GM18867 (cell line): Measurements from ENCODE around the gene LSM14B.
A peak's percentile ranks its signal among the peaks of the same experiment; 100 is the strongest.

ENCODE experiments used
- ATAC-seq: cut with Tn5 transposase; IDR thresholded peaks from one replicate; pipeline ENCODE4 v1.9.1; 2021; ENCODE audit warnings: mild to moderate bottlenecking, moderate library complexity; ENCODE audit not compliant: unreplicated experiment

The LSM14B gene

DNA sequence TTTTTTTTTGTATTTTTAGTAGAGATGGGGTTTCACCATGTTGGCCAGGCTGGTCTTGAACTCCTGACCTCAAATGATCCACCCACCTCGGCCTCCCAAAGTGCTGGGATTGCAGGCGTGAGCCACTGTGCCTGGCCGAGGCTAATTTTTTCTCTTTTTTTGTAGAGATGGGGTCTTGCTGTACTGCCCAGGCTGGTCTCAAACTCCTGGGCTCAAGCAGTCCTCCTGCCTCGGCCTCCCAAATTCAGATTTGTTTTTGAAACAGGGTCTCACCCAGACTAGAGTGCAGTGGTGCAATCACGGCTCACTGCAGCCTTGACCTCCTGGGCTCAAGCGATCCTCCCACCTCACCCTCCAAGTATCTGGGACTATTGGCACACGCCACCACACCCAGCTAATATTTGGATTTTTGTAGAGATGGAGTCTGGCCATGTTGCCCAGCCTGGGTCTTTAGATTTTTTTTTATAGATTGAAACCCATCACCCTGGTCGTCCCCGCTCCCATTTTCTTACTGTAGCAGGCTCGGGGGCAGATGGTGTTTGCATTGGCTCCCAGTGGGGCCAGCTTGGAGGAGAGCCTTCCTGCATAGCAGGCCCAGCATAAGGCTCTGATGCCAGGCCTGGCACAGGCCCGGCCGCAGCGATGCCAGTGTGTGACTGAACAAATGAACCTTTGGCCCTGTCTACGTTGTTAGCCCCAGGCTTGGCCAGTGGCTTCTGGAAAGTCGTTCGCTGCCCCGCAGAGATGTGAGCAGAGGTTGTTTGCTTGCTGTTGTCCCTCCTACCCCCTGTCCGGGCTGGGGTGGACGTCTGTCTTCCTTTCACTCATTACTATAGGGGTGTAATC, 56.3 kb downstream of the LSM14B start:
- no peak for ATAC-seq

DNA sequence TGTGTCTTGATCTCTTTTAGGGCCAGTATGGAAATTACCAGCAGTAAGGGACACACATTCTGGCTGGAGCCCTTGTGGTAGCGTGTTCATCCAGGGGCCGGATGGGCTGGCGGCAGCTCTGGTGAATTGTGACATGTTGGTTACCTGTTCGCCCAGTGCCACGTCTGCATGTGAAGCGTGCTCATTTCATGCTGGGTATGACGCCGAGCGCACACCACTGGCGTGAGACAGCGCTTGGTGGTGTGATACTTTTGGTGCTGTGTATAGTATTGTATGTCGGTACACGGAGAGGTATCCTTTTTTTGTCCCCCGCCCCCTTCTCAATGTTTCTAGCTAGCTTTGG, 56.9 kb downstream of the LSM14B start:
- ATAC-seq: no peak

DNA sequence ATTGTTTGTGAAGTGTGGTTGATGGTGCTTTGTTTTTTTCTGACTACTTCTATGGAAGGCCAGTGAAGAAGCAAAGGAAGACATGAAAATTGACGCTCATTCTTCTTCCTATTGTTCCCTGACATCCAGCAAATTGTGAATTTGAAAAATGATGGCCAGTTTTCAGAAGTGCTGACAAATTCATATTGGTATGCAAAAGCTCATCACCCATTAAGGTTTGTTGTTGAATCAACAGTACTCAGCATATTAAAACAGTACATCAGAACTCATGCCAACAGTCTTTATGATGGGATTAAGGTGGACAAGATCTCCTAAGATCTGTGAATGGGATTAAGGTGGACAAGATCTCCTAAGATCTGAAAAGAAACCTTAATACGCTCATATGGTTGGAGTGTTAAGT, 59.5 kb downstream of the LSM14B start:
- no peak for ATAC-seq

DNA sequence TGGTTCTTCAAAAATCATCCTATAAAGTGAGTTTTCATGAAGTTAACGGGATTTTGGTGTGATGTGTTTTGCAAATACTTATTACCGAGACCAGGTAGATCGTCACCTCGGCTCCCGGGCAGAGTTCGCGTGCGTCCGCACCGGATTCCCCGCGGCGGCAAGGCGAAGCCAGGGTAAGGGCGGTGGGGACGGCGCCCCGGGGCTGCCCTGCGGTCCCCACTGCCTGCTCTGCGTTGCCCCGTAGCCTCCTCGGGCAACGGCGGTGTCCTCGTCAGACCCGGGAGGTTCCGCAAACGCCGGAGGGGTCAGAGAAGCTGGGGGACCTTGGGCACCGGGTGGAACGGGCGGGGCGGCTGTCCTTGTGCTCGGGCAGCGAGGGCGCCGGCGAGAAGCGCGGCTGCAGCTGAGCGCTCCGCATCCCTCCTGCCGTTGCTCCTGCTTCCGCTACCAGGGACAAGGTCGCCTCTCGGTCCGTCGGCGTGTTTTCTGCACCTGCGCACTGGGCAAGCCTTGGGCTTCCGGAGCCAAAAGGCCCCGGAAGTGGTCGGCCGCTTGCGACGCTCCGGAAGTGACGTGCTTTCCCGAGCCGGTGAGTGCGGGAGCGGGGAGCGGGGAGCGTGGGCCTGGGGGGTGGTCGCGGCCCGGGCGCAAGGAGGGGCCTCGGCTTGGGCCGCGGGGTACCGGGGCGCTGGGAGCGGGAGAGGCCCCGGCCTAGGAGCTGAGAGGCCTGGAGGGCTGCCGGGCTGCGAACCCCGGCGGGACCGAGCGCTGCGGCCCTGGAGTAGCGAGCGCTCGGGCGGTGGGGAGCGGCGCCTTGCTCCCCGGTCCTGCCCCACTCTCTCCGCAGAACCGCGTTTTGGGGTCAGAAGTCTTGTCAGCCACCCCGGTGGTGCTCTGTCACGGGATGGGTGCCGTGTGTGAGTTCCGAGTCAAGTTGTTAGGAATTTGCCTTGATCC, 60.5 kb downstream of the LSM14B start, which contains the start of gene MTG2:
TSS of gene MTG2 (plus strand) at position 560 of the 957 bp plus-strand sequence. CDS start 10,393 bp downstream, outside the sequence.
- peak; percentile 92 for ATAC-seq

DNA sequence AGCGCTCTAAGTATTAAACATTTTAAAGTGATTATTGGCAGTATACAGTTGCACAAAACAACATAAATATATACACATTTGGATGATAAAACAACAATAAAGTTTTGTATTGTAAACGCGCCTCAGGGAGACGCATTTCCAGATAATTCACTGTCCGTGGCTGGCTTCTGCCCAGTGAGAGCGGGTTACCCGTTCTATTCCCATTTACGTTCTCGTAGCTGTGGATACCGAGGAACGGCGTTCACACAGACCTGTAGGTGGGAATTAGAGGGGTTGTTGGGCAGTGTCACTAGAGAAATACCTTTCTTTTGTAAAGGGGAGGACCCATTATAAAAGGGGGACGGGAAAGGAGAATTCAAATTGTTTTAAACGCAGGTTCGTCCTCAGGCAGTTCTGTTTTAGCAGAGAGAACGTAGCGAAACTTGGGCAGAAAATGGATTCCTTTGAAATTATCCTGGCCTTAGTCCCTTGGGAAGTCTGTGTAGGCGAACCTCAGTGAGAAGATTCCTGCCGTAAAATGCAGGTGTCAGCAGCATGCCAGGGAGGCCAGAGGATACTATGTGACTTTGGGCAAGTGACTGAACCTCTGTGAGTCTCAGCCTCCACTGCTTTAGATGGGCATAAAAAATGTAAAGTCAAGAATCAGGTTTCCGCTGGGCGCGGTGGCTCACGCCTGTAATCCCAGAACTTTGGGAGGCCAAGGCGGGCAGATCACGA, 61.3 kb downstream of the LSM14B start:
- ATAC-seq: no peak
